ENCODE data around the gene HDAC6. TPM values are rescaled to one million over a fixed set of nuclear protein-coding genes. Genes with fewer than 3 reads are reported as not detected.
A peak's percentile ranks its signal among the peaks of the same experiment; 100 is the strongest.

HDAC6 gene
- total RNA-seq, 4 donors from 2014 or later = 67.3 to 129 (median 93.2) TPM

GRCh38 chrX:48761674-48762471, 40.0 kb upstream of the HDAC6 start, which contains the start of gene GLOD5:
Gene GLOD5 (plus strand): TSS chrX:48761747. CDS start chrX:48761791, 44 bp downstream.
- no peak within 1 kb of the TSS for H3K27ac ChIP-seq
- no peaks in the 10 kb centered on the region for H3K9me3 ChIP-seq
- DNase-seq (ENCODE audit: low spot score in 2 of 2) = no peak
- H3K4me3 ChIP-seq = no peak within 1 kb of the TSS
- no peaks in the 10 kb centered on the region for H3K27me3 ChIP-seq
- no peaks in the 10 kb centered on the region for H3K36me3 ChIP-seq
- WGBS = 50% methylated on average over 11 of the region's 12 CpGs
- TF ChIP-seq POLR2AphosphoS5 (IDR thresholded peaks at IDR 0.05) (no peak), CTCF (IDR thresholded peaks at IDR 0.05) (peak in 1 of 2 donors; percentile 33), POLR2A (IDR thresholded peaks at IDR 0.05) (no peak), EP300 (IDR thresholded peaks at IDR 0.05) (no peak)
- no peaks in the 10 kb centered on the region for H3K4me1 ChIP-seq

- H3K4me1 ChIP-seq = no peaks in the 10 kb centered on the region
- no peak overlapping the region for H3K27ac ChIP-seq
- H3K9me3 ChIP-seq = no peaks in the 10 kb centered on the region
- DNase-seq (ENCODE audit: low spot score in 2 of 2) = no peak
- H3K4me3 ChIP-seq = no peak overlapping the region
- no peaks in the 10 kb centered on the region for H3K36me3 ChIP-seq
- 82% methylated on average over 6 of the region's 6 CpGs for WGBS
- no peak for TF ChIP-seq POLR2A (IDR thresholded peaks at IDR 0.05)
- TF ChIP-seq CTCF (IDR thresholded peaks at IDR 0.05) = no peak
- TF ChIP-seq EP300 (IDR thresholded peaks at IDR 0.05) = no peak
- no peak for TF ChIP-seq POLR2AphosphoS5 (IDR thresholded peaks at IDR 0.05)
- H3K27me3 ChIP-seq = no peaks in the 10 kb centered on the region
Measured at GRCh38 chrX:48769230-48769629, 32.6 kb upstream of the HDAC6 start.

DNA sequence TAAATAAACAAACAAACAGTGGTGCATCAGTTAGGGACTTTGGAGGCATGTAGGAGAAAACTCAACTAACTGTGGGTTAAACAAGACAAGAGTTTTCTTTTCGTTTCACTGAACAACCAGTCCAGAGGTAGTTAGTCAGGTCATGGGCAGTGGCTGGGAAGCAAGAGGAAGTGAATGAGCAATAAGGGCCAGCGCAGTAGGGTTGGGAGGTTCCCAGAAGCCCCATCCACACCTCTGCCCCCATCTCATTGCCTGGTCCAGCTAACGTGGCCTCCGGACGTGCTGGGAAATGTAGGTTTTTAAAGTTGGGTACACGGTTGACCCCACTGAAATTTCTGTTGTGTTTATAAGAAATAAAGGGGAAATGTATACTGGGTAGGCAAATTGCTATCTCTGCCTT, 31.6 kb upstream of the HDAC6 start:
- 68% methylated on average over 6 of the region's 6 CpGs for WGBS
- Histone ChIP-seq H3K4me1 (no peaks in the 10 kb centered on the region), H3K4me3 (no peak overlapping the region), H3K9me3 (no peaks in the 10 kb centered on the region), H3K27me3 (no peaks in the 10 kb centered on the region), H3K36me3 (no peaks in the 10 kb centered on the region), H3K27ac (no peak overlapping the region)
- DNase-seq (ENCODE audit: low spot score in 2 of 2) = no peak
- no peak for TF ChIP-seq EP300 (IDR thresholded peaks at IDR 0.05)
- no peak for TF ChIP-seq POLR2AphosphoS5 (IDR thresholded peaks at IDR 0.05)
- TF ChIP-seq CTCF (IDR thresholded peaks at IDR 0.05) = no peak
- no peak for TF ChIP-seq POLR2A (IDR thresholded peaks at IDR 0.05)

GRCh38 chrX:48772602-48773001, 29.3 kb upstream of the HDAC6 start:
- H3K36me3 ChIP-seq = no peaks in the 10 kb centered on the region
- WGBS = 84% methylated on average over 6 of the region's 6 CpGs

More at GRCh38 chrX:48772602-48773001, 29.3 kb upstream of the HDAC6 start:
- Histone ChIP-seq H3K27me3 (no peaks in the 10 kb centered on the region), H3K4me1 (no peaks in the 10 kb centered on the region), H3K9me3 (no peaks in the 10 kb centered on the region), H3K4me3 (no peak overlapping the region), H3K27ac (no peak overlapping the region)
- TF ChIP-seq POLR2AphosphoS5 (IDR thresholded peaks at IDR 0.05) (no peak), CTCF (IDR thresholded peaks at IDR 0.05) (no peak), POLR2A (IDR thresholded peaks at IDR 0.05) (no peak), EP300 (IDR thresholded peaks at IDR 0.05) (no peak)
- no peak for DNase-seq (ENCODE audit: low spot score in 2 of 2)

Measured in suprapubic skin (tissue), 4 donors.